MCF 10A (cell line): ENCODE results near the gene FKBP2. TPM values are rescaled to one million over a fixed set of nuclear protein-coding genes. Genes with fewer than 3 reads are reported as not detected.

Experiments used
- BruUV-seq: library from RNA; stranded (reverse); fragments of 400-500 nt; replicated peaks from 2 replicates; lab custom pipeline; 2021; lab: Mats Ljungman, UMichigan
- CTCF ChIA-PET: fragments of 300-600 bp; sonication (Branson Sonifier 250); formaldehyde crosslinking; extraction: SDS; loops from one replicate; lab custom pipeline; 2021; ENCODE audit warnings: antibody characterized with exemption, inconsistent platforms; lab: Yijun Ruan, JAX
- POLR2A ChIA-PET: fragments of 300-600, 350-650 bp; sonication (Branson Sonifier 250); formaldehyde crosslinking; extraction: SDS; loops from one replicate; lab custom pipeline; 2020; ENCODE audit warnings: antibody characterized with exemption, inconsistent platforms; lab: Yijun Ruan, JAX
- DNase-seq: peaks from one replicate; pipeline ENCODE4 v3.0.0-alpha.2; 2018; ENCODE audit not compliant: unreplicated experiment
- H3K27ac Mint-ChIP-seq: one replicate; pipeline ENCODE4 v1.8.0; 2022; ENCODE audit warnings: mild to moderate bottlenecking, low read depth, mixed read lengths; ENCODE audit not compliant: unreplicated experiment
- H3K27me3 Mint-ChIP-seq: one replicate; pipeline ENCODE4 v1.8.0; 2022; ENCODE audit warnings: mixed read lengths; ENCODE audit not compliant: insufficient read depth, unreplicated experiment
- H3K36me3 Mint-ChIP-seq: one replicate; pipeline ENCODE4 v1.8.0; 2022; ENCODE audit warnings: mild to moderate bottlenecking, moderate library complexity, mixed read lengths; ENCODE audit not compliant: insufficient read depth, unreplicated experiment
- H3K4me1 Mint-ChIP-seq: one replicate; pipeline ENCODE4 v1.8.0; 2022; ENCODE audit warnings: mixed read lengths; ENCODE audit not compliant: insufficient read depth, unreplicated experiment
- H3K4me3 Mint-ChIP-seq: one replicate; pipeline ENCODE4 v1.8.0; 2022; ENCODE audit warnings: mild to moderate bottlenecking, moderate library complexity, mixed read lengths; ENCODE audit not compliant: unreplicated experiment
- H3K9me3 Mint-ChIP-seq: one replicate; pipeline ENCODE4 v1.8.0; 2022; ENCODE audit warnings: mixed read lengths; ENCODE audit not compliant: unreplicated experiment
- CTCF ChIP-seq: fragments of 200-600 bp; IDR thresholded peaks from one replicate; pipeline ENCODE4 v1.8.0; 2022; ENCODE audit warnings: antibody characterized with exemption, mild to moderate bottlenecking; ENCODE audit not compliant: unreplicated experiment
- intact Hi-C: fragments of 100-400 bp; cut with micrococcal nuclease; formaldehyde crosslinking; loops from 2 replicates; pipeline ENCODE4 v1.14.1; 2022
- total RNA-seq: library from RNA; stranded (reverse); gene quantifications from 2 replicates; pipeline ENCODE4 v1.2.3, GENCODE V29; 2022

The FKBP2 gene
- total RNA-seq, 1 experiment from 2014 or later = 86.0 TPM

- intact Hi-C loops = loop anchor here (1.0 to 5.0 kb wide), 3 partner anchors 48 to 97 kb away; partner anchors contain the start of gene PLCB3
- peaks cover 76% of the 10 kb centered on the region for H3K36me3 Mint-ChIP-seq
- POLR2A ChIA-PET = interaction anchor here (0.5 to 2.3 kb wide), 13 partner anchors 11 to 187 kb away, joined by 3 to 11 read pairs (median 4); partner anchors contain the start of genes ESRRA, PPP1R14B and STIP1
- no peaks in the 10 kb centered on the region for H3K27me3 Mint-ChIP-seq
- H3K9me3 Mint-ChIP-seq = no peaks in the 10 kb centered on the region
- H3K27ac Mint-ChIP-seq = no peak overlapping the region
- TF ChIP-seq CTCF = no peak
- no peak for DNase-seq
- CTCF ChIA-PET = interaction anchor here (0.6 to 4.4 kb wide), 20 partner anchors 8 to 888 kb away, joined by 3 to 51 read pairs (median 5); partner anchors contain the start of genes FKBP2, MACROD1, NUDT22 and STIP1
- TSS peak; percentile 94 for BruUV-seq
- no peak overlapping the region for H3K4me3 Mint-ChIP-seq
- H3K4me1 Mint-ChIP-seq = peaks cover 12% of the 10 kb centered on the region
Observed at GRCh38 chr11:64204080-64204440, 36.8 kb upstream of the FKBP2 start.

DNA sequence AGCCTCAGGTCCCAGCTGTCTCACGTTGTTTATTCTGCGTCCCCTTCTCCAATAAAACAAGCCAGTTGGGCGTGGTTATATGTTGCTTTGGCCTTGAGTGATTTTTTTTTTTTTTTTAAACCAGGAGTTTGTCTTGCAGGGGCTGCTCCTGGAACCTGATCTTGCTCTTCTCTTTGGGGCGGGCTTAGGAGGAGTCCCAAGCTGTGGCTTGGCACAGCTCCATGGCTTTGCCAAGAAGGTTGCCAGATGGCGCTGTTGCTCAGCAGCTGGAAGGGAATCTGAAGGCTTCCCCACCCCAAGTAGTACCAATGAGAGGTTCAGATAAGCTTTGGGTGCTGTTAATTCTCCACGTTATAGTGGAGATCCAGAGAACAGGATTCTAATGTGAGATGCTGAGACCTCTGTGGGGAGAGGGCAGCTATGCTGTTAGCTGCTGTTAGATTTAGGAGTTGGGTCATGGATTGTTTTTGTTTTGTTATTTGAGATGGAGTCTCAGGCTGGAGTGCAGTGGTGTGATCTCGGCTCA, 36.4 kb upstream of the FKBP2 start:
- DNase-seq = peak; percentile 96
- intact Hi-C loops = loop anchor here (1.0 to 5.0 kb wide), 3 partner anchors 48 to 97 kb away; partner anchors contain the start of gene PLCB3
- peak; percentile 83 for TF ChIP-seq CTCF
- ChIA-PET CTCF (interaction anchor here (0.6 to 4.4 kb wide), 26 partner anchors 8 to 1391 kb away, joined by 3 to 51 read pairs (median 4); partner anchors contain the start of genes FKBP2, MACROD1, NUDT22 and STIP1), POLR2A (interaction anchor here (0.5 to 2.3 kb wide), 17 partner anchors 10 to 187 kb away, joined by 3 to 11 read pairs (median 4); partner anchors contain the start of genes ESRRA, NUDT22, PPP1R14B and STIP1)
- Mint-ChIP-seq H3K36me3 (peaks cover 71% of the 10 kb centered on the region), H3K27ac (peak overlapping the region; percentile 37), H3K4me3 (no peak overlapping the region), H3K4me1 (peaks cover 12% of the 10 kb centered on the region), H3K27me3 (no peaks in the 10 kb centered on the region), H3K9me3 (no peaks in the 10 kb centered on the region)
- BruUV-seq = no TSS peak

GRCh38 chr11:64206457-64207255, 34.2 kb upstream of the FKBP2 start, which contains the start of gene FERMT3:
Gene FERMT3 (plus strand): TSS chr11:64206721. CDS start chr11:64207365, 644 bp downstream.
- no TSS peak for BruUV-seq
- H3K9me3 Mint-ChIP-seq = no peaks in the 10 kb centered on the region
- no peak for DNase-seq
- H3K27ac Mint-ChIP-seq = no peak within 1 kb of the TSS
- peaks cover 50% of the 10 kb centered on the region for H3K36me3 Mint-ChIP-seq
- intact Hi-C loops = no loop called here
- no peaks in the 10 kb centered on the region for H3K27me3 Mint-ChIP-seq
- ChIA-PET POLR2A (interaction anchor here (0.6 to 2.3 kb wide), 8 partner anchors 8 to 25 kb away, joined by 3 to 8 read pairs (median 4); partner anchors contain the start of genes NUDT22, STIP1 and TRPT1), CTCF (interaction anchor here (0.6 to 4.4 kb wide), 3 partner anchors 38 to 96 kb away, joined by 3 to 51 read pairs (median 5); no protein-coding TSS in a partner anchor)
- no peak for TF ChIP-seq CTCF
- H3K4me1 Mint-ChIP-seq = peaks cover 12% of the 10 kb centered on the region
- H3K4me3 Mint-ChIP-seq = no peak within 1 kb of the TSS
